ENCODE results near the gene SLC5A4.
"Not testable (repeated sequence)": the region's sequence is repeated elsewhere in the genome, so short reads cannot be mapped to it uniquely, and the experiment has no call there.

The SLC5A4 gene

DNA sequence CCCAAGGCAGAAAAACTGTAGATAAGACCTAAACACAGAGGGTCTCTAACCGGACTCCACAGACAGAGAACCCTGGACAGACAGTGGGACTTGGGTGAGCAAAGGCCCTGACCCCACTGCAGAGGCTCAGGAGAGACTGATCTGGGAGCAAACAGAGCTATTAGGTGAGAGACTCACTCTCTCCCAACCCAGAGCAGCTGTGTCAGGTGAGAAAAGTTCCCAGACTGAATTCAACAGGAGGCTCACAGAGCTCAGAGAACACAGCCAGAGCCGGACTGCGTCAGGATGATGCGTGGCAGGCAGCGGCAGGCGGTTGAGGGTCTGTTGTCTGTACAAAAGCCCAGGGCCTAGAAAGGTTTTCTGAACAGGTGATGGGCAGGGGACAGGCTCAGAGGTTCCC, 55.8 kb downstream of the SLC5A4 start:
- no peak for DNase-seq

DNA sequence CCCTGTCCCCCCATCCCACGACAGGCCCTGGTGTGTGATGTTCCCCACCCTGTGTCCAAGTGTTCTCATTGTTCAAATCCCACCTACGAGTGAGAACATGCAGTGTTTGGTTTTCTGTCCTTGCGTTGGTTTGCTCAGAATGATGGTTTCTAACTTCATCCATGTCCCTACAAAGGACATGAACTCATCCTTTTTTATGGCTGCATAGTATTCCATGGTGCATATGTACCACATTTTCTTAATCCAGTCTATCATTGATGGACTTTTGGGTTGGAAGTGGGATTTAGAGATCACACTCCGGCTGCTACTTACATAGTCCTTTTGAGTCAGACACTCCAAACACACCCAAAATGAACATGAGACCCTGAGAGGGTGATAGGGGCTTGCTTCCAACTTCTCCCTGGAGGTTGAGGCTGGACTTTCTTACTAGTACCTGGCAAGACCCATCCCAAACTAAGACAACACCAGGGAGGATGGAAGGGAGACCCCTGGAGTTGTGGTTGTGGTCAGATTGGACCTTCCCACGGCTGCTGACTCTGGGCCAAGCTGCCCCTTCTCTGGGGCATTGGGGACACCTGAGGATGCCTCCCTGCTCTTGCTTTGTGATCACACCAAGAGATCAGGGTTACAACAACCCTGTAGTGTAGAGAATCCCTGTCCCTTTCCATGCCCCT, 57.5 kb downstream of the SLC5A4 start:
- DNase-seq: not testable (repeated sequence)

DNA sequence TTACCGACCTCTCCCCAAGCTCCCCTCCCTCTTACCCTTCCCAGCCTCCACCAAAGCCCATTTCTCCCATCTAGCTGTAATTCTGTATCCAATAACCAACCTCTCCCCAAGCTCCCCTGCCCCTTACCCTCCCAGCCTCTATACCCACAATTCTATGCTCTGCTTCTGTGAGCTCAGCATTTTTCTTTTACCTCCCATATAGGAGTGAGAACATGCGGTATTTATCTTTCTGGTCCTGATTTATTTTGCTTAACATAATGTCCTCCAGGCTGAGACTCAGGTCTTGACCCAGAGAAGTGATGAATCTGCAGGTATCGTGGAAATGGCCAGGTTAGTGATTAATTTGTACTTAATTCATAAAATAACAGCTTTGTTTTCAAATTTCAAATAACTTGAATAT, 59.2 kb downstream of the SLC5A4 start:
- not testable (repeated sequence) for DNase-seq

GRCh38 chr22:32193346-32193745, 61.8 kb downstream of the SLC5A4 start:
- DNase-seq: not testable (repeated sequence)

DNA sequence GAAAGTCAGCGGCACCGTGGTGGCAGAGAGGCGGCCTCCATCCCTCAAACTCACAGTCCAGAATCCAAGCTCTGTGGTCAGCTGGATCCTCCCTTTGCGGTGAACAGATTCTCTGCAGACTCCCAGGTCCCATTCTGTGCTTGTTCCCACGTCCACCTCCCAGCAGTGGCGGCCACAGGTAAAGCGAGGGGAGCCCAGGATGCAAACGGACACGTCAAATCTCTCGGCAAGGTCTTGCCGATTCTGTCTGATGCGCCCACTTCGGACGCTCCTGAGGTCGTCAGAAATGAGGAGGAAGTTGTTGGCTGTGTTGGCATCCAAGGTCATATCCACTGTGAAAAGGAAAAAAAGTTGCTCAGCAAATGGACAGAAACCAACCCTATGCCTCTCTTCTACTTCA, 64.1 kb downstream of the SLC5A4 start:
- not testable (repeated sequence) for DNase-seq

DNA sequence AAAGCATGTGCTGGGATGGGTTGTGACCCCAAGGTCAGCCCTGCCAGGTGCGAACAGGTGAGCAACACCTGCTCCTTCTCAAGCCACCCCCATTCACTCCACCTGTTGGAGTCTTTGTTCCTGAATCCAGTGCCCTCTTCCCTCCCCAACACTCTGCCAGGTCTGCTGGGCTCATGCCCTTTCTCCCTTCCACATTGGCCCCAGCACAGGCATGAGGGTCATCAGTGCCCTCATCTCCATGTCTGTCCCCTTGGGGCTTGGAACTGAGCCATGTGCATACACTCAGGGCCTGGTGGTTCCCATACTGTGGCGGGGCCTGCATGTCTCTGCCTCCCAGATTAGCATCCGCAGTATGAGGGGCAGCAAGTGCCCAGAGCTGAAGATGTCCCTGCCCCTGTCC, 69.3 kb downstream of the SLC5A4 start:
- DNase-seq: peak; percentile 24

- no peak for DNase-seq
Observed at GRCh38 chr22:32183625-32184024, 71.5 kb downstream of the SLC5A4 start.

DNA sequence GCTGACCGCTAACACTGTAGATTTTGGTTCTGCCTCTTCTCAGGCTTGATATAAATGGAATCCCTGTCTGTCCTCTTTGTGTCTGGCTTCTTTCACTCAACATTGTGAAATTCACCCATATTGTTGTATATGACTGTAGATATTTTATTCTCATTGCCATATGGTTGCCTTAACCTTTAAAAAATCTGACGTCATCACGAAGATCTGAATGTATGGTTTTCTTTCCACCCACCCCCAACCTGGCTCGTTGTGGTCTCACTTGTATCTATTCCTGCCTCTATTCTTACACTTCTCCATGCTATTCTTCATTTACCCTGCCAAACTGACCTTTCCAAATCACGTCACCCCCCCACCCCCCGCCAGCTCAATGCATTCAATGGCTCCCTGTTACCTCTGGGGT, 74.1 kb downstream of the SLC5A4 start:
- no peak for DNase-seq

DNA sequence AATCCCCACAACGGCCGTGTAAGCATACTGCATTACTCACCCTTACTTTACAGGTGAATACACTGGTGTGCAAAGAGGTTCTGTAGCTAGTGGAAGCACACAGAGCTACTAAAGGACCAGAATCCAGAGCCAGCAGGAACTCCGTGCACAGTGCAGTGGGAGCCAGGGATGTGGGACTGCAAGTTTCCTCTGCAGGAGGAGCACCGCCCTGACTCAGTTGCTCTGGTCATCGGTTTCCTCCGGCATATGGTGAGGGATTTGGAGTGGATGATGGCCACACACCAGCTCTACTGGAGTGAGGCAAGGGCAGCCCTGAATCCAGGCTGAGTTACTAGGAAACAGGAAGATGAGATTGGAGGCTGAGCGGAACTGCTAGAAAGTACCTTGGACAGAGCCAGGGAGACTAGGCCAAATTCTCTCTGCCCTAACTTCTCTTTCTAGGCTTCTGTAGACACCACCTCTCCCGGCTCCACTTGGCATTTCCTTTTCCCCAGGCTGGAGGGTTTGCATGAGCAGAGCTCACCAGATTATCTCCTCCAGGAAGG, 77.9 kb downstream of the SLC5A4 start:
- peak; percentile 24 for DNase-seq

- DNase-seq: peak; percentile 45
Observed at GRCh38 chr22:32175683-32176644, 79.2 kb downstream of the SLC5A4 start.

- DNase-seq: no peak
Observed at GRCh38 chr22:32175115-32175514, 80.0 kb downstream of the SLC5A4 start.

Data from DMS53 (cell line).